Stimulated activated CD8-positive, alpha-beta memory T cell treated with anti-CD3 and anti-CD28 coated beads, Interleukin-7, amount 100 ng/mL, for 1 hour (primary cell): Measurements from ENCODE around the gene SKAP1.
"Not testable (repeated sequence)": the region's sequence is repeated elsewhere in the genome, so short reads cannot be mapped to it uniquely, and the experiment has no call there.

ENCODE experiments used
- DNase-seq, 2 donors: peaks; one replicate each; pipeline ENCODE4 v3.0.0-alpha.2; 2020; ENCODE audit warnings: low read depth in 2 of 2

The SKAP1 gene

DNA sequence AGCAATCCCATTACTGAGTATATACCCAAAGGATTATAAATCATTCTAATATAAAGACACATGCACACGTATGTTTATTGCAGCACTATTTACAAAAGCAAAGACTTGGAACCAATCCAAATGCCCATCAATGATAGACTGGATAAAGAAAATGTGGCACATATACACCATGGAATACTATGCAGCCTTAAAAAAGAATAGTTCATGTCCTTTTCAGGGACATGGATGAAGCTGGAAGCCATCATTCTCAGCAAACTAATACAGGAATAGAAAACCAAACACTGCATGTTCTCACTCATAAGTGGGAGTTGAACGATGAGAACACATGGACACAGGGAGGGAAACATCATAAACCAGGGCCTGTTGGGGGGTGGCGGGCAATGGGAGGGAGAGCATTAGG, 19.3 kb upstream of the SKAP1 start:
- not testable (repeated sequence) for DNase-seq

- no peak for DNase-seq
These were observed 15.2 kb upstream of the SKAP1 start for GRCh38 chr17:48445248-48445620.

DNA sequence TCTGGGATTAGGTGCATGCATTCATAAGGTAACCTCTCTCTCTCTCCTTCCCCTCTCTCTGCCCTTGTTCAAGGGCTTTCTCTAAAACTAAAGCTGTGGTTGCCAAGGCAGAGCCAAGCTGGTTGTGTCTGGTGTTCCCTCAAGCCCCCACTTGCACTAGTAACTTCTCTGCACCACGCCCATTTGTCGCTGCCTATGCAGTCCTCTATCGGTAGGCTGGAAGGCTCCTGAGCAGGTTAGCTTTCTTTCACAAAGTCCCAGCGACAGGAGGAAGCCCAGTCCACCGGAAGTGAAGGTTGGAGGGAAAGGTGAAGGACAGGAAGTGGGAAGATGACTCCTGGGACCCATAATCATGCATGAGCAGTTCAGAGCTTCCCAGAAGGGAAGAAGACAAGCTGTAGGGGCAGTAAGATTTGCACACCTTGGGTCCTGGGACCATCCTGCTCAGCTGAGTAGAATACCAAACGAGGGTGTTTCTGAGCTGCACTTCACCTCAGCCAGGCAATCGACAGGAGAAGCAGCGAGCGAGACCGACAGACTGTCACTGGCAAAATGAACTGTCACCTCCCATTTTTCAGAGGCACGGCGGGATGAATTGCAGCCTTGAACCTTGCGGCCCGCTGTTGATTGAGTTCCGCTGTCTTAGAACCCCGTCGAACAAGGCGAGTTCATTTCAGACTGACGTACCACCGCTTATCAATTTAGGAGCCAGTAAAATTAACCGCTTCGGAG, 14.7 kb upstream of the SKAP1 start:
- no peak for DNase-seq

DNA sequence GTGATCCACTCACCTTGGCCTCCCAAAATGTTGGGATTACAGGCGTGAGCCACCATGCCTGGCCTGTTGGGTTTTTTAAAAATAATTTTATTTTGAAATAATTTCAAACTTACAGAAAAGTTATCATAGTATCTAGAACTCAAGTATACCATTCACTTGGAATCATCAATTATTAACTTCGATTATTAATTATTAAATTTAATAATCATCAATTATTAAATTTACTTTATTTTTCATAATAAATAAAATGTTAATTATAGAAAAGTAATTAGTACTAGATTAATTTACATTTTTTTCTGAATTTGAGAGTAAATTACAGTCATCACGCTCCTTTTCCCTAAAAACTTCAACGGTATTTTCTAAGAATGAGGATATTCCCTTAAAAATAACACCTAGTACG, 13.7 kb upstream of the SKAP1 start:
- DNase-seq = no peak

GRCh38 chr17:48442819-48443218, 12.8 kb upstream of the SKAP1 start:
- no peak for DNase-seq

- no peak for DNase-seq
These were observed 11.8 kb upstream of the SKAP1 start for GRCh38 chr17:48441862-48442261.

DNA sequence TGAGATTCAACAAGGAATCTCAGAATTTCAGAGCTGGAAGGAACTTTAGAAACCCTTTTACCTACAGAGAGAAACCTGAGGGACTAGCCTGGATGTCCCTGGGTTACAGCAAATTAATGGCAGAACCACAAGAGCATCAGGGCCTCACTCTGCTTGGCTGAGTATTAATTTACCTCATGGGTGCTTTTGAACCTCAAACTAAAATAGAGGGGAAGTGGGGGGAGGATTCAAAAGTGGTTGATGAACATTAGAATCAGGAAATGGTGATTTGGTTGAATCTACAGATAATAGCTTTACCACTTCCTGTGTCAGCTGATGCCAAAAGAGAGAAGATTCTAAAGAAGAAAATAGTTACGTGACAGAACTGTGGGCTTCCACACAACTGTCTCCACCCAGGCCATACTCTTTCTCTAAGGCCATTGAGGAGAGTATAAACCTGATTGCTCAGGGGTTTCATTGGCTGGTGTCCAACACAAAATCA, 11.3 kb upstream of the SKAP1 start:
- DNase-seq = no peak

DNA sequence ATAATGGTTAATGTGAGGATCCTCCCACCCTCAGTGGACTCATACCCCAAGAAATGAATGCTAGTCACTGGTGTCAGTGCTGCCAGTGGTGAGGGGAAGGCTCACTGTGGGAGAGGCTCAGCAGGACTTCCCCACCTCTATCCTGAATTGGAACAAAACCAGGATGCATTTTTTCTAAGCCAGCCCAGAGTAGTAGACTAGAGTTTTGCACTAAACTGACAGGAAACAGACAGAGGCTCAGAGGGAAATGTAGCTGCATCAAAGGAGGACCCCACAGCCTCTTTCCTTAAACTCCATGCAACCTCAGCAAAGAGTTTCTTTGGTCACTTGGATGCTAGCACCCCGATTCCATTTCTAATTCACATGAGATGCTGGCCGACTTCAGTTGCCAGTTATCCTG, 10.7 kb upstream of the SKAP1 start:
- no peak for DNase-seq

GRCh38 chr17:48439875-48440505, 10.0 kb upstream of the SKAP1 start:
- no peak for DNase-seq

DNA sequence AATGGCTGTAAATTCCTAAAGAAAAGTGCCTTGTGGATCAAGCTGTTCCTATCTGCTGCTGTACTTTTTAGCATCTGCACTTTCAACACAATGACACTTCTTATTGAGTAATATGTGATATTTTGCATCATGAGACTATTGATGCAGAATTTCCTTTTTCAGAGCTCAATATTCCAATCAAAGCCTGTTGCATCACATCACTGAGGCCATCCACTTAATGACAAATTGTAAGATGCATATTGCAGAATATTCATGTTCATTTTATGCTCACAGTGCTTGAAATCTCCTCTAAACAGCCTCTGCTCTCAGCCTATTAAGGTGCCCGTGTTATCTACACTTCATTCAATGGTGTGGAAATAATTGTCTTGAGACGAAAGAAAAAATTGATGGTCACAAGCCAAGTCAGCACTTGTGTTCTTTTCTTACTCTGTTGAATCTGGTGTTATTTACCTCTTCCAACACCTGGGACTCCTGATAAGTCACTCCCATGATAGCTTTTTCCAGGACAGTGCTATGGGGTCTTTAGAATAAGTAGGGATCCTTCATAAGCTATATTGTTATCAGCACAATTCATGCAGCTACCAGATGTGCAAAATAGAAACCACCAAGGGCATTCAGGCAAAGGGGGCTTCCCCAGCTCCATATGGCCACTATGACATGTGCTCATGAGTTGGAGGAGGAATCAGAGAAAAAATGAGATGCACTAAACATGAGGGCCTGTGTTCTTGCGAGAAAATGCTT, 9.3 kb upstream of the SKAP1 start:
- no peak for DNase-seq

- DNase-seq = no peak
These were observed 8.6 kb upstream of the SKAP1 start for GRCh38 chr17:48438516-48439061.

GRCh38 chr17:48433896-48434295, 3.9 kb upstream of the SKAP1 start:
- DNase-seq = no peak

DNA sequence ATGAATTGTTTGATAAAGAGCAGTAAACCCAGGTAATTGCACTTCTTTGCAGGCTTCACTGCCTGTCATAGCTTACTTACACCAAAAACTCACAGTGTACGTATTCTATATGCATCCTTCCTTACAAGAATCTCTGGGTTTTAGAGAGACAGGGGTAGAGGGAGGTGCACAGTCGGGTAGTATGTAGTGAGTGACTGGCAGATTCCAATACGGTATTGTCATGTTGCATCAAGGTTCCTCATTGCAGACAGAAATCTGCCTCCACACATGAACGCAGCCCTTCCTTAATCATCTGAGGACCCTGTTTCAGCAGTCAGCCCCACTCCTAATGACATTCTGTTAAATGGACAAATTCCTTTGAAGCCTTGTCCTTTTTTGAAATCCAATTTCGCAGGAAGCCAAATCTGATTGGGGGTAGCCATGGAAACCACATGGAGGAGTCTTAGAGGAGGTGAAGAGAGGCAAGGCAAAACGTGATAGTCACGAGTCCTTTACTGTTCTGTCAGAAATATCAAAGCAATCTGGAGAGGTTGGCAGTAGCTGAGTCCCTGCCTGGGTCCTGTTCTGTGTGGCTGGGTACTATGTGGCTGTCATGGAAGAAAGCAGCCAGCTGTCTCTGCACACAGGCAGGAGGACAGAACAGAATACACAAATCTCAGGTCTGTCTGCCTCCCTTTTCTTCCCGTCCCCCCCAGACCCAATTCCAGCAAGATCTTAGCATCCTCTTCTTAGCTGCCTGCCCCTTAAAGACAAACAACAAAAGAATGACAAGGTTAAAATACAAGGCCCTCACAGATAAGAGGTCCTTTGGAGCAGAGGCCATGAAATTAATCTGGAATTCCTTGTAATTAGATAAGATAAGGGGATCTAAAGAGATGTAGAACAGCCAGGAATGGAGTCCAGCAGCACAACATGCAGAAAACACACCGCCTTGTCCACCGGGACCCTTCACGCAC, 3.1 kb upstream of the SKAP1 start:
- DNase-seq = no peak

GRCh38 chr17:48429156-48429555, 858 bp downstream of the SKAP1 start:
- no peak for DNase-seq

DNA sequence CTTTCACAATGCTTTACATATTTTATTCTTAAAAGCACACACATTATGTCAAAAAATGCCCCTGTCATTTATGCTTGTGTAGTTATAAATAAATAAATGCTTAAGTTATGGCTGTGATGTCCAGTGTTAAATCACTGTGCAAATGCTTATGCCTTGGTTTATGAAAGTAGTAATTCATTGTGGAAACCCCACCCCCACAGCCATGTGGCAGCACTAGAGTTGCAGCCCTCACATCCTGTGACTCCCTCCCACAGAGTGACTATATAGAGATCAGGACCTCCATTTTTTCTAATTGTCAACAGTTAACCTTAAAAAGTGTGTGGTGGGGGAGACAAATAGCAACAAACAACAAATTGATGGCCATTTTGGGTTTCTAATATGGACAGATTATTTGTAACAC, 2.4 kb downstream of the SKAP1 start:
- DNase-seq = no peak

- no peak for DNase-seq
These were observed 3.1 kb downstream of the SKAP1 start for GRCh38 chr17:48426761-48427500.

DNA sequence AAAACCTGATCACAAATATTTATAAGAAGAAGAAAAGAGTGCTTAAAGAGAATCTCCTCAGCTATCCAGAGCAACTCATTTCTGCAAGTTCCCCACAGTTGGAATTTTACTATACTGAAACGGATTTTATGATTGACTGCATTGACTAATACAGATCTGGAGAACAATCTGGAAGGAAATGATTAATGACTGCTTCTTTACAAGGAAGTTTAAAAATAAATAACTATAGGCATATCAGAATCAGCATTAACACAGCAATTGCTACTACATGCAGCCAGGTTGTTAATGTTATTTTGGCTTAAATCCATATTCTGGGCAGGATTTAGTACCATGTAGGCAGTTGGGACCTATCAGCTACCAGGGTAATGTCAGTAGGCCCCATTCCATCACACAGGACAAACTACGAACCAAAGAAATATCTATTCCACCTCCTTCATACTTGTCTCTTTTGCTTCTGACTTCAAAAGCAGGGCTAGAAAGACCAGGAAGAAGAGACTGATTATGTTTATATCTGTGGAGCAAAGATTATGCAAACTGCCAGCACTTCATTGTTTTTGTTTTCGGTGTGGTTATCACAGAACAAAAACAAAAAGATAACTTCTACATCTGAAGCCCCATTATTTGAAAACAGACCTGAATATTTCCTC, 3.9 kb downstream of the SKAP1 start:
- no peak for DNase-seq

DNA sequence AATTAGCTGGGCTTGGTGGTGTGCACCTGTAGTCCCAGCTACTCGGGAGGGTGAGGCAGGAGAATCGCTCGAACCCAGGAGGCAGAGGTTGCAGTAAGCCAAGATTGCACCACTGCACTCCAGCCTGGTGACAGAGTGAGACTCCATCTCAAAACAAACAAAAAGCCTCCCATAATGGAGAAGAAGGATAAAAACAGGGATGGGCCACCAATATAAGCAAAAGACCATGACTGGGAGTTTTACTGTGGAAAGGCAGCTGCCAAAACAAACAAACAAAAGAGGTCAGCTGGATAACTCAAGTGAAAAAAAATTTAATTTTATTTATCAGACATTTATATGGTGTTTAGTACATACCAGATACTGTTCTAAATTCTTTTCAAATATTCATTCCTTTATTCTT, 8.0 kb downstream of the SKAP1 start:
- DNase-seq = not testable (repeated sequence)

DNA sequence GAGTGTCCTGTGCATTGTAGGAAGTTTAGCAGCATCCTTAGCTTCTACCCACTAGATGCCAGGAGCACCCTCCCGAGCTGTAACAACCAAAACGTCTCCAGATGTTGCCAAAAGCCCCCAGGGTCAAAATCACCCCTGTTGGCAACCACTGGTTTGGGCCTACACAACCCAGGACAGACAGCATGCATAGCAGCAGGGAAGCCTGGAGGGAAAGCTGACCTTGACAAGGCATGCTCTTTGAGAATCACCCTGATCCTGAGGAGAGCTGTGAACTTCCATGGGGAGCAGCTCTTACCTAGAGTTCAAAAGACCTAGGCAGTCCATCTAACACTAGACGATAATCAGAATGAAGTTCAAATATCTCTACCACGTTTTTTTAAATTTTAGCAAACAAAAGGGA, 9.2 kb downstream of the SKAP1 start:
- no peak for DNase-seq

GRCh38 chr17:48416971-48417370, 13.0 kb downstream of the SKAP1 start:
- DNase-seq = no peak
